ENCODE results near the gene LYRM4.

LYRM4 gene

GRCh38 chr6:5167501-5167900, 93.2 kb downstream of the LYRM4 start:
- no peak for ATAC-seq
- H3K36me3 Mint-ChIP-seq, result no peaks in the 10 kb centered on the region

GRCh38 chr6:5164092-5164491, 96.7 kb downstream of the LYRM4 start:
- ATAC-seq, result no peak
- no peak for DNase-seq (ENCODE audit: low spot score in 2 of 2)
- H3K27ac Mint-ChIP-seq, result no peak overlapping the region
- no peaks in the 10 kb centered on the region for H3K9me3 Mint-ChIP-seq
- no peaks in the 10 kb centered on the region for H3K4me1 Mint-ChIP-seq
- H3K4me3 Mint-ChIP-seq, result no peak overlapping the region
- no peaks in the 10 kb centered on the region for H3K36me3 Mint-ChIP-seq

More at GRCh38 chr6:5167501-5167900, 93.2 kb downstream of the LYRM4 start:
- no peaks in the 10 kb centered on the region for H3K4me1 Mint-ChIP-seq
- no peaks in the 10 kb centered on the region for H3K9me3 Mint-ChIP-seq
- no peak for DNase-seq (ENCODE audit: low spot score in 2 of 2)
- no peak overlapping the region for H3K4me3 Mint-ChIP-seq
- H3K27ac Mint-ChIP-seq, result no peak overlapping the region

GRCh38 chr6:5163247-5163646, 97.5 kb downstream of the LYRM4 start:
- no peaks in the 10 kb centered on the region for H3K9me3 Mint-ChIP-seq
- H3K27ac Mint-ChIP-seq, result no peak overlapping the region
- ATAC-seq (no peak), DNase-seq (ENCODE audit: low spot score in 2 of 2) (no peak)
- no peak overlapping the region for H3K4me3 Mint-ChIP-seq
- no peaks in the 10 kb centered on the region for H3K36me3 Mint-ChIP-seq
- no peaks in the 10 kb centered on the region for H3K4me1 Mint-ChIP-seq

- ATAC-seq (no peak), DNase-seq (ENCODE audit: low spot score in 2 of 2) (no peak)
- Mint-ChIP-seq H3K4me3 (no peak overlapping the region), H3K9me3 (no peaks in the 10 kb centered on the region), H3K36me3 (no peaks in the 10 kb centered on the region), H3K4me1 (no peaks in the 10 kb centered on the region), H3K27ac (no peak overlapping the region)
Observed at GRCh38 chr6:5162355-5162754, 98.4 kb downstream of the LYRM4 start.

GRCh38 chr6:5160206-5160605, 100.5 kb downstream of the LYRM4 start:
- H3K9me3 Mint-ChIP-seq, result no peaks in the 10 kb centered on the region
- no peak overlapping the region for H3K4me3 Mint-ChIP-seq
- no peaks in the 10 kb centered on the region for H3K4me1 Mint-ChIP-seq
- H3K36me3 Mint-ChIP-seq, result no peaks in the 10 kb centered on the region
- no peak overlapping the region for H3K27ac Mint-ChIP-seq
- no peak for DNase-seq (ENCODE audit: low spot score in 2 of 2)
- no peak for ATAC-seq

- H3K36me3 Mint-ChIP-seq, result no peaks in the 10 kb centered on the region
- no peak overlapping the region for H3K27ac Mint-ChIP-seq
- no peak for DNase-seq (ENCODE audit: low spot score in 2 of 2)
- no peak overlapping the region for H3K4me3 Mint-ChIP-seq
- H3K9me3 Mint-ChIP-seq, result no peaks in the 10 kb centered on the region
- ATAC-seq, result no peak
- H3K4me1 Mint-ChIP-seq, result no peaks in the 10 kb centered on the region
Observed at GRCh38 chr6:5159162-5159561, 101.6 kb downstream of the LYRM4 start.

GRCh38 chr6:5158180-5158579, 102.6 kb downstream of the LYRM4 start:
- H3K9me3 Mint-ChIP-seq, result no peaks in the 10 kb centered on the region
- no peaks in the 10 kb centered on the region for H3K4me1 Mint-ChIP-seq
- no peaks in the 10 kb centered on the region for H3K36me3 Mint-ChIP-seq
- no peak for DNase-seq (ENCODE audit: low spot score in 2 of 2)
- H3K4me3 Mint-ChIP-seq, result no peak overlapping the region
- ATAC-seq, result no peak
- no peak overlapping the region for H3K27ac Mint-ChIP-seq

- no peak overlapping the region for H3K27ac Mint-ChIP-seq
- H3K4me3 Mint-ChIP-seq, result no peak overlapping the region
- no peaks in the 10 kb centered on the region for H3K36me3 Mint-ChIP-seq
- DNase-seq (ENCODE audit: low spot score in 2 of 2) (no peak), ATAC-seq (no peak)
- no peaks in the 10 kb centered on the region for H3K9me3 Mint-ChIP-seq
- H3K4me1 Mint-ChIP-seq, result no peaks in the 10 kb centered on the region
Observed at GRCh38 chr6:5157621-5158138, 103.1 kb downstream of the LYRM4 start.

- H3K4me1 Mint-ChIP-seq, result no peaks in the 10 kb centered on the region
- no peaks in the 10 kb centered on the region for H3K9me3 Mint-ChIP-seq
- no peak for ATAC-seq
- H3K4me3 Mint-ChIP-seq, result no peak overlapping the region
- no peak overlapping the region for H3K27ac Mint-ChIP-seq
- DNase-seq (ENCODE audit: low spot score in 2 of 2), result no peak
- no peaks in the 10 kb centered on the region for H3K36me3 Mint-ChIP-seq
Observed at GRCh38 chr6:5156627-5157026, 104.1 kb downstream of the LYRM4 start.

GRCh38 chr6:5155906-5156305, 104.8 kb downstream of the LYRM4 start:
- Mint-ChIP-seq H3K4me3 (no peak overlapping the region), H3K36me3 (no peaks in the 10 kb centered on the region), H3K27ac (no peak overlapping the region), H3K4me1 (no peaks in the 10 kb centered on the region), H3K9me3 (no peaks in the 10 kb centered on the region)
- ATAC-seq (no peak), DNase-seq (ENCODE audit: low spot score in 2 of 2) (no peak)

GRCh38 chr6:5153186-5153585, 107.6 kb downstream of the LYRM4 start:
- DNase-seq (ENCODE audit: low spot score in 2 of 2), result no peak
- Mint-ChIP-seq H3K27ac (no peak overlapping the region), H3K36me3 (no peaks in the 10 kb centered on the region), H3K9me3 (no peaks in the 10 kb centered on the region), H3K4me1 (no peaks in the 10 kb centered on the region), H3K4me3 (no peak overlapping the region)
- ATAC-seq, result no peak

- no peak overlapping the region for H3K4me3 Mint-ChIP-seq
- H3K36me3 Mint-ChIP-seq, result no peaks in the 10 kb centered on the region
- H3K4me1 Mint-ChIP-seq, result no peaks in the 10 kb centered on the region
- DNase-seq (ENCODE audit: low spot score in 2 of 2) (no peak), ATAC-seq (no peak)
- no peak overlapping the region for H3K27ac Mint-ChIP-seq
- H3K9me3 Mint-ChIP-seq, result no peaks in the 10 kb centered on the region
Observed at GRCh38 chr6:5152460-5152859, 108.3 kb downstream of the LYRM4 start.

GRCh38 chr6:5151955-5152401, 108.8 kb downstream of the LYRM4 start:
- Mint-ChIP-seq H3K4me1 (no peaks in the 10 kb centered on the region), H3K27ac (no peak overlapping the region), H3K9me3 (no peaks in the 10 kb centered on the region), H3K4me3 (no peak overlapping the region), H3K36me3 (no peaks in the 10 kb centered on the region)
- DNase-seq (ENCODE audit: low spot score in 2 of 2) (no peak), ATAC-seq (no peak)

GRCh38 chr6:5151360-5151954, 109.3 kb downstream of the LYRM4 start:
- DNase-seq (ENCODE audit: low spot score in 2 of 2) (no peak), ATAC-seq (no peak)
- Mint-ChIP-seq H3K36me3 (no peaks in the 10 kb centered on the region), H3K4me1 (no peaks in the 10 kb centered on the region), H3K27ac (no peak overlapping the region), H3K4me3 (no peak overlapping the region), H3K9me3 (no peaks in the 10 kb centered on the region)

- DNase-seq (ENCODE audit: low spot score in 2 of 2) (no peak), ATAC-seq (no peak)
- Mint-ChIP-seq H3K4me1 (no peaks in the 10 kb centered on the region), H3K4me3 (no peak overlapping the region), H3K9me3 (no peaks in the 10 kb centered on the region), H3K27ac (no peak overlapping the region), H3K36me3 (no peaks in the 10 kb centered on the region)
Observed at GRCh38 chr6:5150551-5151075, 110.1 kb downstream of the LYRM4 start.

- H3K27ac Mint-ChIP-seq, result no peak overlapping the region
- no peaks in the 10 kb centered on the region for H3K4me1 Mint-ChIP-seq
- ATAC-seq (no peak), DNase-seq (ENCODE audit: low spot score in 2 of 2) (no peak)
- no peaks in the 10 kb centered on the region for H3K9me3 Mint-ChIP-seq
- H3K4me3 Mint-ChIP-seq, result no peak overlapping the region
- H3K36me3 Mint-ChIP-seq, result no peaks in the 10 kb centered on the region
Observed at GRCh38 chr6:5149891-5150290, 110.9 kb downstream of the LYRM4 start.
